Loucy (cell line): ENCODE data around the gene PACSIN1.

Experiments
- H2AFZ ChIP-seq: fragments of 200-600 bp; sonication (generic); 2 replicates; pipeline ENCODE4 v1.6.0; 2016; ENCODE audit warnings: antibody characterized with exemption, mild to moderate bottlenecking, low read length, moderate library complexity
- H3F3A ChIP-seq: fragments of 200-600 bp; 2 replicates; pipeline ENCODE4 v1.6.0; 2016; ENCODE audit warnings: antibody characterized with exemption, low read depth, mild to moderate bottlenecking
- H3K27me3 ChIP-seq: fragments of 200-600 bp; sonication (generic); 2 replicates; pipeline ENCODE4 v1.6.1; 2014; ENCODE audit warnings: low read length, mild to moderate bottlenecking; ENCODE audit not compliant: insufficient read depth, poor library complexity, severe bottlenecking
- H3K36me3 ChIP-seq: fragments of 200-600 bp; sonication (generic); 2 replicates; pipeline ENCODE4 v1.6.1; 2016; ENCODE audit warnings: low read length; ENCODE audit not compliant: insufficient read depth
- H3K4me1 ChIP-seq: fragments of 200-600 bp; sonication (generic); 2 replicates; pipeline ENCODE4 v1.5.1; 2014; ENCODE audit warnings: low read length, mild to moderate bottlenecking; ENCODE audit not compliant: insufficient read depth, poor library complexity, severe bottlenecking
- H3K4me2 ChIP-seq: fragments of 200-600 bp; sonication (generic); 2 replicates; pipeline ENCODE4 v1.6.0; 2014; ENCODE audit warnings: antibody characterized with exemption, low read length, low read depth, mild to moderate bottlenecking; ENCODE audit not compliant: poor library complexity, severe bottlenecking
- H3K4me3 ChIP-seq: fragments of 200-600 bp; sonication (generic); 2 replicates; pipeline ENCODE4 v1.5.1; 2014; ENCODE audit warnings: low read length, mild to moderate bottlenecking, mixed read lengths; ENCODE audit not compliant: poor library complexity, severe bottlenecking
- H3K79me2 ChIP-seq: fragments of 200-600 bp; sonication (generic); 2 replicates; pipeline ENCODE4 v1.6.1; 2014; ENCODE audit warnings: low read length; ENCODE audit not compliant: insufficient read depth
- H3K9ac ChIP-seq: fragments of 200-600 bp; sonication (generic); 2 replicates; pipeline ENCODE4 v1.6.0; 2014; ENCODE audit warnings: mild to moderate bottlenecking, low read depth, low read length, moderate library complexity; ENCODE audit not compliant: poor library complexity, severe bottlenecking
- H3K9me2 ChIP-seq: fragments of 200-600 bp; sonication (generic); replicated peaks from 2 replicates; pipeline ENCODE4 v1.6.1; 2016; ENCODE audit warnings: low read depth, low read length, mixed read lengths
- H3K9me3 ChIP-seq: fragments of 200-600 bp; sonication (generic); 2 replicates; pipeline ENCODE4 v1.6.1; 2014; ENCODE audit warnings: mild to moderate bottlenecking, antibody characterized with exemption, low read length, low read depth; ENCODE audit not compliant: insufficient read depth
- H4K20me1 ChIP-seq: fragments of 200-600 bp; sonication (generic); 2 replicates; pipeline ENCODE4 v1.6.0; 2014; ENCODE audit warnings: antibody characterized with exemption, low read length, mild to moderate bottlenecking; ENCODE audit not compliant: insufficient read depth, poor library complexity, severe bottlenecking
- EZH2phosphoT487 ChIP-seq: fragments of 200-600 bp; IDR thresholded peaks from 2 replicates; pipeline ENCODE4 v1.6.1; 2018; ENCODE audit warnings: antibody characterized with exemption, mild to moderate bottlenecking, moderate library complexity, borderline replicate concordance
- TF ChIP-seq, protein P1 (sequence below): fragments of 200-600 bp; sonication (generic); conservative IDR thresholded peaks from 2 replicates; pipeline ENCODE4 v1.5.1; 2014; ENCODE audit warnings: mild to moderate bottlenecking, antibody characterized with exemption, low read length

Gene PACSIN1

DNA sequence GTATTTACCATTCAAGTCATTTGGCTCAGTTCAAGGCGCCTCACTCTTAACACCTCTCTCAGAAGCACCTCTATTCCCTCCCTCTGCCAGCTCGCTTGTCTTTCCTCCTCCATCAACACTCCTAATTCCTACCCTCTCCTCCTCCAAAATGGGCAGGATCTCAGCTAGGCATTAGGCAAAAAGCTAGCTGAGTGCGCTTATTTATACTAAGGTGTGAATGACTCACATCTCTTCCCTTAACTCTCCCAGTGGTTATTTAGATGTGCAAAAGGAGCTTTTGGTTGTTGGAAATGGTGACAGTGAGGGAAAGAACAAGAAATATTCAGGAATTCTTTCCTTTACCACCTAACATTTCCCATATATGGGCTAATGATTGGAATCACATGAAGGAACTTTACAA is 29.1 kb downstream of the PACSIN1 start:
- TF ChIP-seq, protein P1, sequence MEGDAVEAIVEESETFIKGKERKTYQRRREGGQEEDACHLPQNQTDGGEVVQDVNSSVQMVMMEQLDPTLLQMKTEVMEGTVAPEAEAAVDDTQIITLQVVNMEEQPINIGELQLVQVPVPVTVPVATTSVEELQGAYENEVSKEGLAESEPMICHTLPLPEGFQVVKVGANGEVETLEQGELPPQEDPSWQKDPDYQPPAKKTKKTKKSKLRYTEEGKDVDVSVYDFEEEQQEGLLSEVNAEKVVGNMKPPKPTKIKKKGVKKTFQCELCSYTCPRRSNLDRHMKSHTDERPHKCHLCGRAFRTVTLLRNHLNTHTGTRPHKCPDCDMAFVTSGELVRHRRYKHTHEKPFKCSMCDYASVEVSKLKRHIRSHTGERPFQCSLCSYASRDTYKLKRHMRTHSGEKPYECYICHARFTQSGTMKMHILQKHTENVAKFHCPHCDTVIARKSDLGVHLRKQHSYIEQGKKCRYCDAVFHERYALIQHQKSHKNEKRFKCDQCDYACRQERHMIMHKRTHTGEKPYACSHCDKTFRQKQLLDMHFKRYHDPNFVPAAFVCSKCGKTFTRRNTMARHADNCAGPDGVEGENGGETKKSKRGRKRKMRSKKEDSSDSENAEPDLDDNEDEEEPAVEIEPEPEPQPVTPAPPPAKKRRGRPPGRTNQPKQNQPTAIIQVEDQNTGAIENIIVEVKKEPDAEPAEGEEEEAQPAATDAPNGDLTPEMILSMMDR, result no peak
- no peak for TF ChIP-seq EZH2phosphoT487
- no peak overlapping the region for H3K4me2 ChIP-seq
- no peak overlapping the region for H2AFZ ChIP-seq
- H3K27me3 ChIP-seq, result no peaks in the 10 kb centered on the region
- H3K9me2 ChIP-seq, result no peaks in the 10 kb centered on the region
- H3F3A ChIP-seq, result no peaks in the 10 kb centered on the region
- H3K79me2 ChIP-seq, result no peaks in the 10 kb centered on the region
- no peaks in the 10 kb centered on the region for H3K4me1 ChIP-seq
- H3K9ac ChIP-seq, result no peak overlapping the region
- H3K4me3 ChIP-seq, result no peak overlapping the region
- no peaks in the 10 kb centered on the region for H3K36me3 ChIP-seq
- no peaks in the 10 kb centered on the region; the same call in 1 of the 2 replicates for H3K9me3 ChIP-seq
- H4K20me1 ChIP-seq, result no peaks in the 10 kb centered on the region

- TF ChIP-seq, protein P1, result no peak
- no peak for TF ChIP-seq EZH2phosphoT487
- H3K36me3 ChIP-seq, result no peaks in the 10 kb centered on the region
- peaks cover 4% of the 10 kb centered on the region; the same call in 1 of the 2 replicates for H3K9me3 ChIP-seq
- no peak overlapping the region for H3K4me2 ChIP-seq
- H3K79me2 ChIP-seq, result no peaks in the 10 kb centered on the region
- H3F3A ChIP-seq, result no peaks in the 10 kb centered on the region
- H3K4me1 ChIP-seq, result no peaks in the 10 kb centered on the region
- no peak overlapping the region for H3K4me3 ChIP-seq
- no peaks in the 10 kb centered on the region for H3K9me2 ChIP-seq
- no peak overlapping the region for H3K9ac ChIP-seq
- H2AFZ ChIP-seq, result no peak overlapping the region
- no peaks in the 10 kb centered on the region for H3K27me3 ChIP-seq
- H4K20me1 ChIP-seq, result no peaks in the 10 kb centered on the region
Measured at GRCh38 chr6:34496103-34496685, 30.3 kb downstream of the PACSIN1 start.

GRCh38 chr6:34497411-34497810 is 31.5 kb downstream of the PACSIN1 start:
- Histone ChIP-seq H3K9me2 (no peaks in the 10 kb centered on the region), H3K4me2 (no peak overlapping the region), H3K9ac (no peak overlapping the region), H3K27me3 (no peaks in the 10 kb centered on the region), H2AFZ (no peak overlapping the region), H3K9me3 (peaks cover 4% of the 10 kb centered on the region; the same call in 1 of the 2 replicates), H3K4me3 (no peak overlapping the region), H3K79me2 (no peaks in the 10 kb centered on the region), H3K36me3 (no peaks in the 10 kb centered on the region), H3K4me1 (no peaks in the 10 kb centered on the region), H4K20me1 (no peaks in the 10 kb centered on the region), H3F3A (no peaks in the 10 kb centered on the region)
- no peak for TF ChIP-seq EZH2phosphoT487
- TF ChIP-seq, protein P1, result no peak
